Tibial nerve (tissue), 4 donors: ENCODE measurements around the gene KCNMA1. TPM values are rescaled to one million over a fixed set of nuclear protein-coding genes. Genes with fewer than 3 reads are reported as not detected.

Source experiments
- DNase-seq, 2 donors: peaks; one replicate each; pipeline ENCODE4 v3.0.0-alpha.2; 2019; ENCODE audit warnings: low spot score in 2 of 2
- H3K27ac ChIP-seq, 4 donors: fragments of 200-600 bp; sonication (generic) in 3 of 4; one replicate each; pipeline ENCODE4 v1.5.1; 2017 to 2019; ENCODE audit warnings: mild to moderate bottlenecking in 1 of 4
- H3K27me3 ChIP-seq, 2 donors: fragments of 200-600 bp; sonication (generic) in 1 of 2; one replicate each; pipeline versions ENCODE4 v1.5.1 to v1.6.0; 2017 to 2019
- H3K36me3 ChIP-seq, 3 donors: fragments of 200-600 bp; sonication (generic); one replicate each; pipeline ENCODE4 v1.5.1; 2018 to 2019
- H3K4me1 ChIP-seq, 4 donors: fragments of 200-600 bp; sonication (generic) in 3 of 4; one replicate each; pipeline ENCODE4 v1.5.1; 2017 to 2019
- H3K4me3 ChIP-seq, 4 donors: fragments of 200-600 bp; sonication (generic) in 3 of 4; one replicate each; pipeline ENCODE4 v1.5.1; 2017 to 2019; ENCODE audit warnings: mild to moderate bottlenecking in 1 of 4, moderate library complexity in 1 of 4
- H3K9me3 ChIP-seq, 4 donors: fragments of 200-600 bp; sonication (generic) in 3 of 4; one replicate each; pipeline ENCODE4 v1.5.1; 2017 to 2019
- CTCF ChIP-seq, 5 experiments: fragments of 200-600 bp in 3 of 5; fragments of 450-650 bp in 2 of 5; sonication (generic) in 3 of 5; IDR thresholded peaks; one replicate each; pipeline ENCODE4 v1.5.1; 2016 to 2019; ENCODE audit warnings: antibody characterized with exemption in 5 of 5, mild to moderate bottlenecking in 3 of 5, moderate library complexity in 2 of 5
- EP300 ChIP-seq, 2 donors: sonication (generic); formaldehyde crosslinking; IDR thresholded peaks; one replicate each; pipeline ENCODE4 v1.6.1; 2017; ENCODE audit warnings: antibody characterized with exemption in 2 of 2, mild to moderate bottlenecking in 1 of 2
- POLR2A ChIP-seq, 2 donors: fragments of 450-650 bp; IDR thresholded peaks; one replicate each; pipeline ENCODE4 v1.6.1; 2017; ENCODE audit warnings: antibody characterized with exemption in 2 of 2, mild to moderate bottlenecking in 2 of 2, moderate library complexity in 2 of 2
- WGBS, 2 donors: methylation state at CpG; one replicate each; pipeline ENCODE4 v1.1.5; 2018; 5-methylcytosine and 5-hydroxymethylcytosine counted together
- total RNA-seq, 4 donors: library from RNA; depleted of rRNA; stranded (reverse); fragments of >200 nt; gene quantifications; one replicate each; pipeline ENCODE4 v1.1.0, GENCODE V29; 2016

KCNMA1 gene
- total RNA-seq, 4 donors from 2014 or later, result 10.2 to 19.9 (median 13.7) TPM

- peaks cover 0 to 30% (median 0%) of the 10 kb centered on the region in 4 donors for H3K4me1 ChIP-seq
- H3K36me3 ChIP-seq, result no peaks in the 10 kb centered on the region
- H3K27ac ChIP-seq, result no peak overlapping the region
- H3K27me3 ChIP-seq, result peaks cover 0 to 42% of the 10 kb centered on the region in 2 donors
- WGBS, 2 donors, result 59 to 72% methylated on average over 4 of the region's 4 CpGs
- no peaks in the 10 kb centered on the region for H3K9me3 ChIP-seq
- TF ChIP-seq CTCF (IDR thresholded peaks at IDR 0.05) (no peak), EP300 (IDR thresholded peaks at IDR 0.05) (no peak), POLR2A (IDR thresholded peaks at IDR 0.05) (no peak)
- no peak overlapping the region for H3K4me3 ChIP-seq
- no peak for DNase-seq
Observed at GRCh38 chr10:77634939-77635338, 2.7 kb downstream of the KCNMA1 start.

GRCh38 chr10:77633376-77633775 is 4.2 kb downstream of the KCNMA1 start:
- Histone ChIP-seq H3K4me1 (peaks cover 0 to 26% (median 0%) of the 10 kb centered on the region in 4 donors), H3K4me3 (no peak overlapping the region), H3K27me3 (peaks cover 0 to 28% of the 10 kb centered on the region in 2 donors), H3K9me3 (no peaks in the 10 kb centered on the region), H3K36me3 (no peaks in the 10 kb centered on the region), H3K27ac (no peak overlapping the region)
- 85 to 87% methylated on average over 7 of the region's 7 CpGs for WGBS, 2 donors
- no peak for DNase-seq
- TF ChIP-seq CTCF (IDR thresholded peaks at IDR 0.05) (no peak), EP300 (IDR thresholded peaks at IDR 0.05) (no peak), POLR2A (IDR thresholded peaks at IDR 0.05) (no peak)

DNA sequence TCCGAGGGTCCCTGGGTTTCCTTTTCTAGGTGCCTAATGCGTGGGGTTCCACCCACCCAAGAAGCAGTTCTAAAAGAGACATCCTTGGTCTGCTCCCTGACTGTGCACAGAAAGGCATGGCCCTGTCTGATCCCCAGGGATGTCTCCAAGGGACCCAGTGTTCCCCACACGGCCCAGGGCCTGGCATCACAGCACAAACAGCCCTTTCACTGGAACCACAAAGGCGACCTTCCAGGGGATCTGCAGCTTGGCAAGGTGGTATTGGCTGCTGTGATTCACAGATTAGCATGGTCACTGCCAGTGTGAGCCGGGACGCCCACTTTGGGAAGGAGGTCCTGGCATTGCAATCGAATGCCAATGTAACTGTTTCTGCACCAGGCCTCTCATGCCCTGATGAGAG is 6.4 kb downstream of the KCNMA1 start:
- Histone ChIP-seq H3K27ac (no peak overlapping the region), H3K9me3 (no peaks in the 10 kb centered on the region), H3K4me3 (no peak overlapping the region), H3K36me3 (no peaks in the 10 kb centered on the region), H3K27me3 (peaks cover 0 to 16% of the 10 kb centered on the region in 2 donors), H3K4me1 (peaks cover 0 to 8% (median 0%) of the 10 kb centered on the region in 4 donors)
- DNase-seq, result no peak
- 64 to 74% methylated on average over 7 of the region's 7 CpGs for WGBS, 2 donors
- TF ChIP-seq CTCF (IDR thresholded peaks at IDR 0.05), result no peak
- no peak for TF ChIP-seq POLR2A (IDR thresholded peaks at IDR 0.05)
- no peak for TF ChIP-seq EP300 (IDR thresholded peaks at IDR 0.05)

DNA sequence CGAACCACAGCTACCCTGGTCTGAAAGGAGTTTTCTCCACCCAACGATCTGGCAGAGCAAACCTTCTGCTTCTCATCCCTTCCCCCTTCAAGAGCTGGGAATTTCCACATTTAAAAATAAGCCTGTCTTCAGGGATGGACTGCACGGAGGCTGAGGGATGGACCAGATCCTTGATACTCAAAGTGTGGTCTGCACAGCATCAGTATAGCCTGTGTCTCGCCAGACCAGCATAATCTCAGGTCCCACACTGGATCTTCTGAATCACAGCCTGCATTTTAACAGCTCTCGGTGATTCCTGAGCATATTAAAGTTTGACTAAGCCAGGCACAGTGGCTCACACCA is 7.1 kb downstream of the KCNMA1 start:
- no peak overlapping the region for H3K27ac ChIP-seq
- peaks cover 0 to under 1% (median 0%) of the 10 kb centered on the region in 4 donors for H3K4me1 ChIP-seq
- TF ChIP-seq CTCF (IDR thresholded peaks at IDR 0.05) (no peak), POLR2A (IDR thresholded peaks at IDR 0.05) (no peak), EP300 (IDR thresholded peaks at IDR 0.05) (no peak)
- no peak overlapping the region for H3K4me3 ChIP-seq
- H3K36me3 ChIP-seq, result no peaks in the 10 kb centered on the region
- no peaks in the 10 kb centered on the region for H3K9me3 ChIP-seq
- peaks cover 0 to 8% of the 10 kb centered on the region in 2 donors for H3K27me3 ChIP-seq
- no peak for DNase-seq
- WGBS, 2 donors, result 76 to 81% methylated on average over 5 of the region's 5 CpGs

GRCh38 chr10:77629775-77630506 is 7.7 kb downstream of the KCNMA1 start:
- 75 to 82% methylated on average over 11 of the region's 11 CpGs for WGBS, 2 donors
- no peak for DNase-seq
- H3K4me3 ChIP-seq, result no peak overlapping the region
- H3K27ac ChIP-seq, result no peak overlapping the region
- H3K4me1 ChIP-seq, result no peaks in the 10 kb centered on the region
- H3K36me3 ChIP-seq, result no peaks in the 10 kb centered on the region
- no peaks in the 10 kb centered on the region for H3K9me3 ChIP-seq
- H3K27me3 ChIP-seq, result peaks cover 0 to 4% of the 10 kb centered on the region in 2 donors
- TF ChIP-seq CTCF (IDR thresholded peaks at IDR 0.05), result no peak
- TF ChIP-seq EP300 (IDR thresholded peaks at IDR 0.05), result no peak
- TF ChIP-seq POLR2A (IDR thresholded peaks at IDR 0.05), result no peak
